Measurements from ENCODE around the gene DENND4B. TPM values are rescaled to one million over a fixed set of nuclear protein-coding genes. Genes with fewer than 3 reads are reported as not detected.

DENND4B gene
- total RNA-seq, 1 donor from 2014 or later: 70.7 TPM

- Mint-ChIP-seq H3K27ac (peak overlapping the region; percentile 86), H3K9me3 (no peaks in the 10 kb centered on the region), H3K4me1 (ENCODE audit: unreplicated experiment) (peaks cover 40% of the 10 kb centered on the region), H3K4me3 (peak overlapping the region; percentile 97), H3K36me3 (peaks cover 5% of the 10 kb centered on the region), H3K27me3 (no peaks in the 10 kb centered on the region)
- no peak for TF ChIP-seq CTCF (conservative IDR thresholded peaks at IDR 0.05)
- DNase-seq (ENCODE audit: extremely low spot score, unreplicated experiment): no peak
Observed at GRCh38 chr1:153959454-153959853, 12.9 kb upstream of the DENND4B start.

- Mint-ChIP-seq H3K27me3 (no peaks in the 10 kb centered on the region), H3K9me3 (no peaks in the 10 kb centered on the region), H3K27ac (peak overlapping the region; percentile 86), H3K4me1 (ENCODE audit: unreplicated experiment) (peaks cover 41% of the 10 kb centered on the region), H3K36me3 (peaks cover 5% of the 10 kb centered on the region), H3K4me3 (peak overlapping the region; percentile 97)
- no peak for TF ChIP-seq CTCF (conservative IDR thresholded peaks at IDR 0.05)
- no peak for DNase-seq (ENCODE audit: extremely low spot score, unreplicated experiment)
Observed at GRCh38 chr1:153958961-153959260, 12.4 kb upstream of the DENND4B start.

DNA sequence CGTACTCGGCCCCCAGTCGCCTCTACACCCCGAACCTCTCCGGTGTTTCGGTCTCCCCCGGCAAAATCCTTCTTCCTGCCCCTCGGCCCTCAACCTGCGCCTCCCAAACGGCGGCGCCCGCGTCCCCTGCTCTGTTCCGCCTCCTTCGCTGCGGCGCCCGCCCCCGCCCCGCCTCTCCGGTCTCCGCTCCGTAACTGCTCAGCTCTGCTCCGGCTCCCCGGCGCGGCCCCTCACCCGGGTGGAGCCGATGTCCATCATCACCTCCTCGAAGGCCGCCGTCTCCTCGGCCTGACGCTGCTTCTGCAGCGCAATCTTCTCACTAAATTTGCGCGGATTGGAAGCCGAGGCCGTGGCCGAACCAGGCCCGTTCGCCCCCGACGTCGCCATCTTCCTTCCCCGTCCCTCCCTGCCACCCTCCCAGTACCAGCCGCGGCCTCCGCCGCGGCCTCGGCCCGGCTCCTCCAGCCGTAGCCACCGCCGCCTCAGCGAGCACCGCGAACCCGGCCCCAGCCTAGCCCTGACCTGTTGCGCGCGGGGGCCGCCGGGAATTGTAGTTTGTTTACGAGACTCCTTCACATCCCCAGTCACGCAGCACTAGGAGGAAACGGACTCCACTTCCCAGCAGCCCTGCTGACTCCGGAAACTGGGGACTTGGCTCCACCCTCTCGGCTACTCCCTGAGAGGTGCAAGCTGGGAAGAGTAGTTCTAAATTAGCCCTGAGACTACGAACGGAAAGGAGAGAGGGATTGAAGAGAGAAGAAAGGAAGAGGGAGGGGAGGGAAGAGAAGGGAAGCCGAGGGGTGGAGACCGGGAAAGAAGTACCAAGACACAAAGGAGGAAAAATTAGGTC, 11.8 kb upstream of the DENND4B start, which contains the start of gene CRTC2:
CRTC2 (minus strand) TSS at position 502 of the 850 bp plus-strand sequence; CDS start at position 387, 115 bp downstream.
- Mint-ChIP-seq H3K27ac (peak within 1 kb of the TSS; percentile 86), H3K9me3 (no peaks in the 10 kb centered on the region)

GRCh38 chr1:153957744-153958110, 11.2 kb upstream of the DENND4B start:
- H3K36me3 Mint-ChIP-seq: peaks cover 5% of the 10 kb centered on the region
- DNase-seq (ENCODE audit: extremely low spot score, unreplicated experiment): no peak
- H3K27me3 Mint-ChIP-seq: no peaks in the 10 kb centered on the region
- H3K9me3 Mint-ChIP-seq: no peaks in the 10 kb centered on the region
- TF ChIP-seq CTCF (conservative IDR thresholded peaks at IDR 0.05): no peak
- peak overlapping the region; percentile 86 for H3K27ac Mint-ChIP-seq
- H3K4me3 Mint-ChIP-seq: peak overlapping the region; percentile 97
- H3K4me1 Mint-ChIP-seq (ENCODE audit: unreplicated experiment): peaks cover 34% of the 10 kb centered on the region

More for the DNA sequence above, 11.8 kb upstream of the DENND4B start, which contains the start of gene CRTC2:
- Mint-ChIP-seq H3K36me3 (peaks cover 5% of the 10 kb centered on the region), H3K27me3 (no peaks in the 10 kb centered on the region), H3K4me3 (peak within 1 kb of the TSS; percentile 97), H3K4me1 (ENCODE audit: unreplicated experiment) (peaks cover 35% of the 10 kb centered on the region)
- DNase-seq (ENCODE audit: extremely low spot score, unreplicated experiment): peak; percentile 98
- TF ChIP-seq CTCF (conservative IDR thresholded peaks at IDR 0.05): no peak

GRCh38 chr1:153956997-153957715, 10.6 kb upstream of the DENND4B start:
- Mint-ChIP-seq H3K9me3 (no peaks in the 10 kb centered on the region), H3K36me3 (peaks cover 5% of the 10 kb centered on the region), H3K4me3 (peak overlapping the region; percentile 97), H3K4me1 (ENCODE audit: unreplicated experiment) (peaks cover 34% of the 10 kb centered on the region), H3K27me3 (no peaks in the 10 kb centered on the region), H3K27ac (peak overlapping the region; percentile 86)
- no peak for DNase-seq (ENCODE audit: extremely low spot score, unreplicated experiment)
- TF ChIP-seq CTCF (conservative IDR thresholded peaks at IDR 0.05): no peak
